ENCODE data around the gene CACNB4.
A peak's percentile ranks its signal among the peaks of the same experiment; 100 is the strongest.

The CACNB4 gene

GRCh38 chr2:151828143-151828889 is 270.5 kb downstream of the CACNB4 start, which contains the start of gene ARL5A:
ARL5A (minus strand) TSS chr2:151828421; CDS start chr2:151828176, 245 bp downstream.
- peaks cover 29% of the 10 kb centered on the region for H3K4me1 ChIP-seq (ENCODE audit: control insufficient read depth, insufficient read depth, low read length)
- H3K9me3 ChIP-seq (ENCODE audit: control insufficient read depth, insufficient read depth, low read depth, low read length), result no peaks in the 10 kb centered on the region

GRCh38 chr2:151827564-151828142 is 271.2 kb downstream of the CACNB4 start:
- no peaks in the 10 kb centered on the region for H3K9me3 ChIP-seq (ENCODE audit: control insufficient read depth, insufficient read depth, low read depth, low read length)
- H3K9ac ChIP-seq (ENCODE audit: low read length), result peak overlapping the region; percentile 95
- H3K4me3 ChIP-seq (ENCODE audit: low read depth, low read length), result peak overlapping the region; percentile 100
- H3K36me3 ChIP-seq (ENCODE audit: control insufficient read depth, insufficient read depth, low read length), result no peaks in the 10 kb centered on the region
- H3K27me3 ChIP-seq (ENCODE audit: control insufficient read depth, insufficient read depth, low read length), result no peaks in the 10 kb centered on the region
- peak overlapping the region; percentile 94 for H3K27ac ChIP-seq (ENCODE audit: low read depth, low read length)
- H3K4me1 ChIP-seq (ENCODE audit: control insufficient read depth, insufficient read depth, low read length), result peaks cover 32% of the 10 kb centered on the region

More at GRCh38 chr2:151828143-151828889, 270.5 kb downstream of the CACNB4 start, which contains the start of gene ARL5A:
- H3K36me3 ChIP-seq (ENCODE audit: control insufficient read depth, insufficient read depth, low read length), result no peaks in the 10 kb centered on the region
- H3K9ac ChIP-seq (ENCODE audit: low read length), result peak within 1 kb of the TSS; percentile 95
- H3K27me3 ChIP-seq (ENCODE audit: control insufficient read depth, insufficient read depth, low read length), result no peaks in the 10 kb centered on the region
- peak within 1 kb of the TSS; percentile 100 for H3K4me3 ChIP-seq (ENCODE audit: low read depth, low read length)
- peak within 1 kb of the TSS; percentile 94 for H3K27ac ChIP-seq (ENCODE audit: low read depth, low read length)

- Histone ChIP-seq H3K27me3 (ENCODE audit: control insufficient read depth, insufficient read depth, low read length) (no peaks in the 10 kb centered on the region), H3K36me3 (ENCODE audit: control insufficient read depth, insufficient read depth, low read length) (no peaks in the 10 kb centered on the region), H3K9ac (ENCODE audit: low read length) (peak overlapping the region; percentile 95), H3K4me1 (ENCODE audit: control insufficient read depth, insufficient read depth, low read length) (peaks cover 34% of the 10 kb centered on the region), H3K9me3 (ENCODE audit: control insufficient read depth, insufficient read depth, low read depth, low read length) (no peaks in the 10 kb centered on the region), H3K27ac (ENCODE audit: low read depth, low read length) (no peak overlapping the region), H3K4me3 (ENCODE audit: low read depth, low read length) (peak overlapping the region; percentile 100)
Measured at GRCh38 chr2:151826737-151827157, 272.1 kb downstream of the CACNB4 start.

GRCh38 chr2:151824886-151825285 is 274.0 kb downstream of the CACNB4 start:
- no peaks in the 10 kb centered on the region for H3K27me3 ChIP-seq (ENCODE audit: control insufficient read depth, insufficient read depth, low read length)
- H3K9me3 ChIP-seq (ENCODE audit: control insufficient read depth, insufficient read depth, low read depth, low read length), result no peaks in the 10 kb centered on the region
- H3K9ac ChIP-seq (ENCODE audit: low read length), result no peak overlapping the region
- peaks cover 34% of the 10 kb centered on the region for H3K4me1 ChIP-seq (ENCODE audit: control insufficient read depth, insufficient read depth, low read length)
- 0 out of 2 replicates have a peak overlapping the region, but pooled peaks have one; percentile 5 for H3K4me3 ChIP-seq (ENCODE audit: low read depth, low read length)
- H3K36me3 ChIP-seq (ENCODE audit: control insufficient read depth, insufficient read depth, low read length), result no peaks in the 10 kb centered on the region
- no peak overlapping the region for H3K27ac ChIP-seq (ENCODE audit: low read depth, low read length)

DNA sequence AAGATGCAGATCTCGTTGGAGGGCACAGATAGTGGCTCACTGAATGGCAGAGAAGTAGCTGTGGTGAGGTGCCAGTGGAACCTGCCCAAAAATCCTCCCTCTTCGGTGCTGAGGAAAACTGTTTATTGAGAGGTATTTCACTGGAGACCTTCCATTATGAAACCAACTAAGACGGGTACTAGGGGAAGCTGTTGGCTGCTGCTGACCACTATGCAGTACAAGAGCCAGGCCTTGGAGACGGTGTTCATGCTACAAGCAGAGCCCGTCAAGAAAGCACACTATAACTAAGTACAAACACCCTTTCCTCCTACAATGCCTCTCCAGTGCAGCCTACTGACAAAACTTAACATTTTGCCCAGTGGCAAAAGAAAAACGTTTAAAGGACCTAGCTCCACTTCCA is 275.2 kb downstream of the CACNB4 start:
- Histone ChIP-seq H3K27me3 (ENCODE audit: control insufficient read depth, insufficient read depth, low read length) (no peaks in the 10 kb centered on the region), H3K4me3 (ENCODE audit: low read depth, low read length) (no peak overlapping the region), H3K9ac (ENCODE audit: low read length) (no peak overlapping the region), H3K36me3 (ENCODE audit: control insufficient read depth, insufficient read depth, low read length) (no peaks in the 10 kb centered on the region), H3K4me1 (ENCODE audit: control insufficient read depth, insufficient read depth, low read length) (peaks cover 31% of the 10 kb centered on the region), H3K27ac (ENCODE audit: low read depth, low read length) (no peak overlapping the region), H3K9me3 (ENCODE audit: control insufficient read depth, insufficient read depth, low read depth, low read length) (no peaks in the 10 kb centered on the region)

- no peak overlapping the region for H3K27ac ChIP-seq (ENCODE audit: low read depth, low read length)
- H3K4me1 ChIP-seq (ENCODE audit: control insufficient read depth, insufficient read depth, low read length), result peaks cover 17% of the 10 kb centered on the region
- no peak overlapping the region for H3K9ac ChIP-seq (ENCODE audit: low read length)
- H3K36me3 ChIP-seq (ENCODE audit: control insufficient read depth, insufficient read depth, low read length), result peaks cover 10% of the 10 kb centered on the region; the same call in 1 of the 2 replicates
- H3K9me3 ChIP-seq (ENCODE audit: control insufficient read depth, insufficient read depth, low read depth, low read length), result no peaks in the 10 kb centered on the region
- no peaks in the 10 kb centered on the region for H3K27me3 ChIP-seq (ENCODE audit: control insufficient read depth, insufficient read depth, low read length)
- H3K4me3 ChIP-seq (ENCODE audit: low read depth, low read length), result no peak overlapping the region
Measured at GRCh38 chr2:151819920-151820319, 278.9 kb downstream of the CACNB4 start.

DNA sequence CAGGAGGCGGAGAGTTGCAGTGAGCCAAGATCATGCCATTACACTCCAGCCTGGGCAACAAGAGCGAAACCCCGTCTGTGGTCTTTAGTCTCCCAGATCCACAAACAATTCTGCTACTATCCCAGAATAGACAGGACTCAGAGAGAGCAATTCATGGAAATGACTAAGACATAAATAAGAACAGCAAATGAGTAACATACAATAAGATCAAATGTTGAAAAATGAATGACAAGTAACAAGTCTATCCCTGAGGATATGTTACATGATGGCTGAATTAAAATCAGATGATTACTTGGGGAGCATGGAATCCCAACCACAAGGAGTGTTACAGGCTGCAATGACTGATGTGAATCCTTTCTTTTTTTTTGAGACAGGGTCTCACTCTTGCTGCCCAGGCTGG is 280.9 kb downstream of the CACNB4 start:
- Histone ChIP-seq H3K27ac (ENCODE audit: low read depth, low read length) (no peak overlapping the region), H3K9me3 (ENCODE audit: control insufficient read depth, insufficient read depth, low read depth, low read length) (no peaks in the 10 kb centered on the region), H3K36me3 (ENCODE audit: control insufficient read depth, insufficient read depth, low read length) (peaks cover 27% of the 10 kb centered on the region), H3K9ac (ENCODE audit: low read length) (no peak overlapping the region), H3K4me1 (ENCODE audit: control insufficient read depth, insufficient read depth, low read length) (peaks cover 5% of the 10 kb centered on the region; the same call in 1 of the 2 replicates), H3K4me3 (ENCODE audit: low read depth, low read length) (no peak overlapping the region), H3K27me3 (ENCODE audit: control insufficient read depth, insufficient read depth, low read length) (no peaks in the 10 kb centered on the region)

GRCh38 chr2:151816843-151817242 is 282.0 kb downstream of the CACNB4 start:
- H3K27me3 ChIP-seq (ENCODE audit: control insufficient read depth, insufficient read depth, low read length), result no peaks in the 10 kb centered on the region
- H3K36me3 ChIP-seq (ENCODE audit: control insufficient read depth, insufficient read depth, low read length), result peaks cover 38% of the 10 kb centered on the region

GRCh38 chr2:151815821-151816489 is 282.9 kb downstream of the CACNB4 start:
- Histone ChIP-seq H3K27me3 (ENCODE audit: control insufficient read depth, insufficient read depth, low read length) (no peaks in the 10 kb centered on the region), H3K9ac (ENCODE audit: low read length) (no peak overlapping the region), H3K4me3 (ENCODE audit: low read depth, low read length) (no peak overlapping the region), H3K36me3 (ENCODE audit: control insufficient read depth, insufficient read depth, low read length) (peaks cover 46% of the 10 kb centered on the region), H3K4me1 (ENCODE audit: control insufficient read depth, insufficient read depth, low read length) (no peaks in the 10 kb centered on the region), H3K27ac (ENCODE audit: low read depth, low read length) (no peak overlapping the region), H3K9me3 (ENCODE audit: control insufficient read depth, insufficient read depth, low read depth, low read length) (no peaks in the 10 kb centered on the region)

More at GRCh38 chr2:151816843-151817242, 282.0 kb downstream of the CACNB4 start:
- Histone ChIP-seq H3K9ac (ENCODE audit: low read length) (no peak overlapping the region), H3K4me3 (ENCODE audit: low read depth, low read length) (no peak overlapping the region), H3K4me1 (ENCODE audit: control insufficient read depth, insufficient read depth, low read length) (no peaks in the 10 kb centered on the region), H3K9me3 (ENCODE audit: control insufficient read depth, insufficient read depth, low read depth, low read length) (no peaks in the 10 kb centered on the region), H3K27ac (ENCODE audit: low read depth, low read length) (no peak overlapping the region)

- H3K9me3 ChIP-seq (ENCODE audit: control insufficient read depth, insufficient read depth, low read depth, low read length), result no peaks in the 10 kb centered on the region
- H3K9ac ChIP-seq (ENCODE audit: low read length), result no peak overlapping the region
- H3K27ac ChIP-seq (ENCODE audit: low read depth, low read length), result no peak overlapping the region
- H3K4me1 ChIP-seq (ENCODE audit: control insufficient read depth, insufficient read depth, low read length), result no peaks in the 10 kb centered on the region
- no peak overlapping the region for H3K4me3 ChIP-seq (ENCODE audit: low read depth, low read length)
- H3K36me3 ChIP-seq (ENCODE audit: control insufficient read depth, insufficient read depth, low read length), result peaks cover 81% of the 10 kb centered on the region
- no peaks in the 10 kb centered on the region for H3K27me3 ChIP-seq (ENCODE audit: control insufficient read depth, insufficient read depth, low read length)
Measured at GRCh38 chr2:151810489-151810888, 288.4 kb downstream of the CACNB4 start.

GRCh38 chr2:151809073-151809383 is 289.8 kb downstream of the CACNB4 start:
- H3K27me3 ChIP-seq (ENCODE audit: control insufficient read depth, insufficient read depth, low read length), result no peaks in the 10 kb centered on the region
- no peak overlapping the region for H3K4me3 ChIP-seq (ENCODE audit: low read depth, low read length)
- no peak overlapping the region for H3K9ac ChIP-seq (ENCODE audit: low read length)
- H3K9me3 ChIP-seq (ENCODE audit: control insufficient read depth, insufficient read depth, low read depth, low read length), result no peaks in the 10 kb centered on the region
- peaks cover 84% of the 10 kb centered on the region for H3K36me3 ChIP-seq (ENCODE audit: control insufficient read depth, insufficient read depth, low read length)
- no peaks in the 10 kb centered on the region for H3K4me1 ChIP-seq (ENCODE audit: control insufficient read depth, insufficient read depth, low read length)
- no peak overlapping the region for H3K27ac ChIP-seq (ENCODE audit: low read depth, low read length)
